ENCODE results near the gene TET1.
"Not testable (repeated sequence)": the region's sequence is repeated elsewhere in the genome, so short reads cannot be mapped to it uniquely, and the experiment has no call there.

TET1 gene

GRCh38 chr10:68564712-68565111, 4.6 kb downstream of the TET1 start:
- DNase-seq (ENCODE audit: low spot score): no peak

GRCh38 chr10:68565658-68566057, 5.5 kb downstream of the TET1 start:
- no peak for DNase-seq (ENCODE audit: low spot score)

- no peak for DNase-seq (ENCODE audit: low spot score)
These were observed 6.2 kb downstream of the TET1 start for GRCh38 chr10:68566351-68566750.

- DNase-seq (ENCODE audit: low spot score): no peak
These were observed 6.8 kb downstream of the TET1 start for GRCh38 chr10:68566955-68567354.

GRCh38 chr10:68572151-68572550, 12.0 kb downstream of the TET1 start:
- DNase-seq (ENCODE audit: low spot score): no peak

- DNase-seq (ENCODE audit: low spot score): no peak
These were observed 13.9 kb downstream of the TET1 start for GRCh38 chr10:68574051-68574450.

- no peak for DNase-seq (ENCODE audit: low spot score)
These were observed 16.0 kb downstream of the TET1 start for GRCh38 chr10:68576118-68576517.

- DNase-seq (ENCODE audit: low spot score): no peak
These were observed 18.8 kb downstream of the TET1 start for GRCh38 chr10:68578974-68579373.

- DNase-seq (ENCODE audit: low spot score): not testable (repeated sequence)
These were observed 24.1 kb downstream of the TET1 start for GRCh38 chr10:68584187-68584586.

- no peak for DNase-seq (ENCODE audit: low spot score)
These were observed 26.6 kb downstream of the TET1 start for GRCh38 chr10:68586606-68587305.

GRCh38 chr10:68594405-68594804, 34.3 kb downstream of the TET1 start:
- DNase-seq (ENCODE audit: low spot score): peak; percentile 69

- no peak for DNase-seq (ENCODE audit: low spot score)
These were observed 35.4 kb downstream of the TET1 start for GRCh38 chr10:68595513-68595912.

- DNase-seq (ENCODE audit: low spot score): no peak
These were observed 37.3 kb downstream of the TET1 start for GRCh38 chr10:68597407-68597806.

- no peak for DNase-seq (ENCODE audit: low spot score)
These were observed 39.0 kb downstream of the TET1 start for GRCh38 chr10:68598978-68599770.

- DNase-seq (ENCODE audit: low spot score): no peak
These were observed 39.6 kb downstream of the TET1 start for GRCh38 chr10:68599771-68600040.

- peak; percentile 74 for DNase-seq (ENCODE audit: low spot score)
These were observed 40.1 kb downstream of the TET1 start for GRCh38 chr10:68600041-68600778.

GRCh38 chr10:68601501-68602265, 41.5 kb downstream of the TET1 start:
- DNase-seq (ENCODE audit: low spot score): no peak

GRCh38 chr10:68602434-68602833, 42.3 kb downstream of the TET1 start:
- DNase-seq (ENCODE audit: low spot score): no peak

GRCh38 chr10:68603766-68604165, 43.6 kb downstream of the TET1 start:
- no peak for DNase-seq (ENCODE audit: low spot score)

- DNase-seq (ENCODE audit: low spot score): no peak
These were observed 44.3 kb downstream of the TET1 start for GRCh38 chr10:68604441-68604840.

- no peak for DNase-seq (ENCODE audit: low spot score)
These were observed 46.8 kb downstream of the TET1 start for GRCh38 chr10:68606918-68607317.

- not testable (repeated sequence) for DNase-seq (ENCODE audit: low spot score)
These were observed 49.9 kb downstream of the TET1 start for GRCh38 chr10:68610023-68610422.
